GM18861 (cell line): ENCODE data around the gene TMEM225B.
"Not testable (repeated sequence)": the region's sequence is repeated elsewhere in the genome, so short reads cannot be mapped to it uniquely, and the experiment has no call there.

ENCODE experiments used
- ATAC-seq: cut with Tn5 transposase; IDR thresholded peaks from one replicate; pipeline ENCODE4 v1.9.1; 2021; ENCODE audit not compliant: unreplicated experiment

Gene TMEM225B

GRCh38 chr7:99653754-99654153 lies 55.7 kb downstream of the TMEM225B start:
- ATAC-seq: no peak

GRCh38 chr7:99654626-99655025 lies 56.6 kb downstream of the TMEM225B start:
- not testable (repeated sequence) for ATAC-seq

- not testable (repeated sequence) for ATAC-seq
Measured at GRCh38 chr7:99657879-99658278, 59.8 kb downstream of the TMEM225B start.
